Measurements from ENCODE around the gene PCSK1N. TPM values are rescaled to one million over a fixed set of nuclear protein-coding genes. Genes with fewer than 3 reads are reported as not detected.

Gene PCSK1N
- total and polyA plus RNA-seq, 9 of the 15 experiments (the other 6 are each of a cell fraction or from before 2014, with no cell fraction given), result 0.07 to 0.55 (median 0.54) TPM; not detected in 6

DNA sequence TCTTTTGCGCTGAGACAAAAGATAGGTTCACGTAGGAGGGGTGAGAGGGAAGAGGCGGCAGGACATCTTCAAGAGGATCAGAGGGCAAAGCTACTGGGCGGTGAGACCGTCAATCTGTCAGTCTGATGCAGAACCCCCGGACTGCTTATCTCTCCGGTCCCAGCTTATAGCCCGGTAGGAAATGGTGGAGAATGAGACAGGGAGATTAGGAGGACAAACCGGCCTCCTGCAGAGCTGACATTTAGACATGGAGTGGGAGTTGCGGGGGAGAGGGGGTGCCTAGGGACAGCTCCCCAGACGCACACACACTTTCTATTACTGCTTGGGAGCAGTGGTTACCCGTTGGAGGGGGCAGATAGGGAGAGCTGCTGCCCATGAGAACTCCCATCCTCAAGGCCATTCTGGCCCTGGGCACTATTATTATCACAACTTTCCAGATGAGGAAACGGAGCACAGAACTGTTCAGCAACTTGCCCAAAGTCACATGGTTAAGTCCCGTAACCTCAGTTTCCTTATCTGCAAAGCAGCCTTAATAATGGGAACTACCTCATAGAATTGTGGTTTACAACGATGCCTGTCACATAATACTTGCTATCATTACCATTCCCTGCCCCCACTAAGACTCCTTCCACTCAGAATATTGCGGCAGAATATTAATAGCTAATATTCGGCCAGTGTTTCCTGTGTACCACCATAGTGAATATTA, 34.7 kb downstream of the PCSK1N start (continued):
- TF ChIP-seq HNRNPL (IDR thresholded peaks at IDR 0.05; ENCODE audit: low read depth, low read length), result no peak
- TF ChIP-seq STAT5A (IDR thresholded peaks at IDR 0.05; ENCODE audit: borderline replicate concordance, low read length), result peak; percentile 95
- no peak for TF ChIP-seq KDM1A (IDR thresholded peaks at IDR 0.05)
- TF ChIP-seq, protein P1, sequence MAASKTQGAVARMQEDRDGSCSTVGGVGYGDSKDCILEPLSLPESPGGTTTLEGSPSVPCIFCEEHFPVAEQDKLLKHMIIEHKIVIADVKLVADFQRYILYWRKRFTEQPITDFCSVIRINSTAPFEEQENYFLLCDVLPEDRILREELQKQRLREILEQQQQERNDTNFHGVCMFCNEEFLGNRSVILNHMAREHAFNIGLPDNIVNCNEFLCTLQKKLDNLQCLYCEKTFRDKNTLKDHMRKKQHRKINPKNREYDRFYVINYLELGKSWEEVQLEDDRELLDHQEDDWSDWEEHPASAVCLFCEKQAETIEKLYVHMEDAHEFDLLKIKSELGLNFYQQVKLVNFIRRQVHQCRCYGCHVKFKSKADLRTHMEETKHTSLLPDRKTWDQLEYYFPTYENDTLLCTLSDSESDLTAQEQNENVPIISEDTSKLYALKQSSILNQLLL (CRISPR knock-in tag; IDR thresholded peaks at IDR 0.05; ENCODE audit: borderline replicate concordance), result no peak
- no peak for TF ChIP-seq ZFP36 (IDR thresholded peaks at IDR 0.05; ENCODE audit: low read depth, low read length, partially characterized antibody)
- peak; percentile 97 for TF ChIP-seq LEF1 (IDR thresholded peaks at IDR 0.05)
- peak; percentile 68; the same call in 1 of the 2 replicates for TF ChIP-seq ZKSCAN8 (CRISPR knock-in tag; IDR thresholded peaks at IDR 0.05)
- TF ChIP-seq BRD4 (IDR thresholded peaks at IDR 0.05), result peak; percentile 96
- peak; percentile 46; the same call in 1 of the 2 replicates for TF ChIP-seq PHF8 (IDR thresholded peaks at IDR 0.05; ENCODE audit: borderline replicate concordance, low read length)
- no peak for TF ChIP-seq SIX5 (IDR thresholded peaks at IDR 0.05; ENCODE audit: borderline replicate concordance in 1 of 2, insufficient read depth in 1 of 2, low read depth in 1 of 2, low read length in 2 of 2)
- TF ChIP-seq LARP7 (IDR thresholded peaks at IDR 0.05), result no peak
- no peak for TF ChIP-seq THRA (IDR thresholded peaks at IDR 0.05)
- peak; percentile 99 for TF ChIP-seq DPF2 (IDR thresholded peaks at IDR 0.05)
- peak; percentile 98 to 99 for TF ChIP-seq TBL1XR1 (IDR thresholded peaks at IDR 0.05; ENCODE audit: low read length in 2 of 2)
- no peak for TF ChIP-seq RHOXF2B (CRISPR knock-in tag; conservative IDR thresholded peaks at IDR 0.05)
- TF ChIP-seq ZNF3 (CRISPR knock-in tag; IDR thresholded peaks at IDR 0.05), result no peak
- 0 out of 2 replicates have a peak, but pooled peaks have one; percentile 28 for TF ChIP-seq EHMT2 (IDR thresholded peaks at IDR 0.05)
- TF ChIP-seq, protein P2, sequence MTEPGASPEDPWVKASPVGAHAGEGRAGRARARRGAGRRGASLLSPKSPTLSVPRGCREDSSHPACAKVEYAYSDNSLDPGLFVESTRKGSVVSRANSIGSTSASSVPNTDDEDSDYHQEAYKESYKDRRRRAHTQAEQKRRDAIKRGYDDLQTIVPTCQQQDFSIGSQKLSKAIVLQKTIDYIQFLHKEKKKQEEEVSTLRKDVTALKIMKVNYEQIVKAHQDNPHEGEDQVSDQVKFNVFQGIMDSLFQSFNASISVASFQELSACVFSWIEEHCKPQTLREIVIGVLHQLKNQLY (CRISPR knock-in tag; conservative IDR thresholded peaks at IDR 0.05), result no peak
- TF ChIP-seq ZNF280B (CRISPR knock-in tag; IDR thresholded peaks at IDR 0.05), result no peak
- peak; percentile 96 for TF ChIP-seq ETV1 (tag; conservative IDR thresholded peaks at IDR 0.05; ENCODE audit: low read depth)
- TF ChIP-seq ZNF165 (CRISPR knock-in tag; IDR thresholded peaks at IDR 0.05; ENCODE audit: borderline replicate concordance), result no peak
- peak; percentile 80; the same call in 1 of the 2 replicates for TF ChIP-seq HLTF (IDR thresholded peaks at IDR 0.05)
- TF ChIP-seq ELF2 (CRISPR knock-in tag; IDR thresholded peaks at IDR 0.05), result no peak
- peak; percentile 80 for TF ChIP-seq ZEB2 (IDR thresholded peaks at IDR 0.05)
- TF ChIP-seq FOXK2 (conservative IDR thresholded peaks at IDR 0.05 in 1 of 2, IDR thresholded peaks at IDR 0.05 in 1 of 2; ENCODE audit: low read depth in 2 of 2), result peak in 1 of 2 experiments; percentile 45; a peak in 1 of 4 replicates

Data from K562 (cell line).